ENCODE data around the gene DDX39A. TPM values are rescaled to one million over a fixed set of nuclear protein-coding genes. Genes with fewer than 3 reads are reported as not detected.

Gene DDX39A
- total RNA-seq, 2 experiments from 2014 or later: 168 to 185 TPM

DNA sequence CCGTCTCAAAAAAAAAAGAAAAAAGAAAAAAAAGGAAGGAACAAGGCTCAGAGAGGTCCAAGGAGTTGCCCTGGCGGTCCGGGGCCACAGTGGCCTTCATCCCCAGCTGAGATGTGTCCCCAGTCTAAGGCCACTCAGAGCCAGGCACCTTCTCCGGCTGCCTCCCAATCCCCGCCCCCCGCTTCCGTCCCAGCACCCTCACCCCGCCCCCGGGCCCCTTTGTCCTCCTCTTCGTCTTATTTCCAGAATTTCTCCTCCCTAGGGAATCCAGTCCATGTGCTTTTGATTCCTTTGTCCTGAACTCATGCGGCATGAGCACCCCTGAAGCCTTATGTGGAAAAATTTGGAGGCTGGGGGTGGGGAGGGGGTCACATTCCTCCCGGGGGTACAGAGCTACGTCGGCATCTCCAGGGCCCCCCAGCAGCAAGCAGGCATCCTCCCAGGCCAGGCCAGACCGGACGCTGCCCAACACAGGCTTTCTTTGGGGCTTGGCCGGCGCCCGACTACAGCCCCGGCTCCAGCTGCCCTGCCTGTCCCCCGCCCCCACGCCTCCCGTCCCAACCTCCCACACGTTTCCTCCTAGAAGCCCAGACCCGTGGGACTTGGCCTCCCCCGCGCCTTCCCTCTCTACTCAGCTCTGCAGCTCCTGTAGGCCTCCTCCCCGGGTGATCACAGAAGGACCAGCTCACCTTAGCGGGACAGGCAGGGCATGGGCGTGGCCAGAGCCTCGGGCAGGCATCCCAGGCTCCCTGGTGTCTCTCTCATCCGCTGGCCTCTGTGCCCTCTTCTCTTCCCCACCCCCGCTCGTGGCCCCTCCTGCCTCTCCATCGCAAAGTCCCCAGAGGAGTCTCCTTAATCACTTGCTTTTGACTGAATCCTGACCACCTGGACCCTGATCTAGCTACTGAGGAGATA lies 55.7 kb downstream of the DDX39A start:
- POLR2A ChIA-PET: interaction anchor here (0.6 to 2.1 kb wide), 9 partner anchors 16 to 227 kb away, joined by 3 to 13 read pairs (median 3); partner anchors contain the start of genes ADGRE5 and ASF1B
- CTCF ChIA-PET: interaction anchor here (0.6 to 4.0 kb wide), 13 partner anchors 8 to 212 kb away, joined by 3 to 14 read pairs (median 4); partner anchors contain the start of gene ADGRE5
- no peaks in the 10 kb centered on the region for H3K27me3 Mint-ChIP-seq
- H3K27ac Mint-ChIP-seq: peak overlapping the region; percentile 86
- H3K9me3 Mint-ChIP-seq (ENCODE audit: low read depth): no peaks in the 10 kb centered on the region
- H3K4me1 Mint-ChIP-seq: peaks cover 57% of the 10 kb centered on the region
- intact Hi-C loops (cut with DNase I, micrococcal nuclease): loop anchor here in 1 of 2 experiments (1.0 to 10.0 kb wide), 3 partner anchors 56 to 1579 kb away; partner anchors contain the start of gene DDX39A
- H3K4me3 Mint-ChIP-seq: peak overlapping the region; percentile 74
- peaks cover 6% of the 10 kb centered on the region for H3K36me3 Mint-ChIP-seq (ENCODE audit: low read depth)
- DNase-seq: peak; percentile 84
- peak; percentile 47 for ATAC-seq

- intact Hi-C loops (cut with DNase I, micrococcal nuclease): loop anchor here (1.0 to 10.0 kb wide), 3 partner anchors 44 to 1577 kb away; no protein-coding TSS in a partner anchor
- Mint-ChIP-seq H3K36me3 (ENCODE audit: low read depth) (peaks cover 2% of the 10 kb centered on the region), H3K27me3 (no peaks in the 10 kb centered on the region), H3K27ac (peak overlapping the region; percentile 74), H3K9me3 (ENCODE audit: low read depth) (no peaks in the 10 kb centered on the region), H3K4me1 (peaks cover 47% of the 10 kb centered on the region), H3K4me3 (peak overlapping the region; percentile 74)
- CTCF ChIA-PET: interaction anchor here (1.0 to 3.3 kb wide), 10 partner anchors 9 to 46 kb away, joined by 3 to 33 read pairs (median 4); partner anchors contain the start of gene ADGRE5
- POLR2A ChIA-PET: interaction anchor here (0.6 to 1.8 kb wide), 6 partner anchors 20 to 1573 kb away, joined by 3 to 10 read pairs (median 5); partner anchors contain the start of genes ADGRE5 and ASF1B
- ATAC-seq: peak; percentile 54
- peak; percentile 70 for DNase-seq
Observed at GRCh38 chr19:14361824-14362223, 57.3 kb downstream of the DDX39A start.

Other genes with a start within 250 kb of the DDX39A start
- 10 to 100 TPM; 20.8 to 23.5 TPM for gene ADGRL1, start 213.2 kb downstream of the DDX39A start, total RNA-seq
- gene ADGRE5, start 37.9 kb downstream of the DDX39A start, total RNA-seq: 100 to 1,000 TPM; 207 to 232 TPM
- gene PKN1, start 14.0 kb upstream of the DDX39A start, total RNA-seq: 100 to 1,000 TPM; 173 to 176 TPM
- gene PTGER1, start 56.0 kb upstream of the DDX39A start, total RNA-seq: under 1 TPM; 0.16 to 0.25 TPM
- gene GIPC1, start 76.8 kb upstream of the DDX39A start, total RNA-seq: 10 to 100 TPM; 19.3 to 25.7 TPM
- 10 to 100 TPM; 69.3 to 72.6 TPM for gene DNAJB1, start 99.1 kb upstream of the DDX39A start, total RNA-seq
- 100 to 1,000 TPM; 106 to 145 TPM for gene TECR, start 110.3 kb upstream of the DDX39A start, total RNA-seq
- 100 to 1,000 TPM; 112 to 121 TPM for gene NDUFB7, start 152.7 kb upstream of the DDX39A start, total RNA-seq
- 1 to 10 TPM; 2.4 to 2.5 TPM for gene CLEC17A, start 163.7 kb upstream of the DDX39A start, total RNA-seq

All from activated CD4-positive, alpha-beta T cell treated with anti-CD3 and anti-CD28 coated beads for 36 hours (primary cell).